Measurements from ENCODE around the gene TBK1.

The TBK1 gene

GRCh38 chr12:64549108-64549507, 97.2 kb downstream of the TBK1 start:
- no peak for DNase-seq

GRCh38 chr12:64550755-64551154, 98.8 kb downstream of the TBK1 start:
- no peak for DNase-seq

GRCh38 chr12:64551676-64552075, 99.8 kb downstream of the TBK1 start:
- DNase-seq: no peak

Measured in HCEC 1CT (cell line).